BJ (cell line): ENCODE results near the gene SMAP2. TPM values are rescaled to one million over a fixed set of nuclear protein-coding genes. Genes with fewer than 3 reads are reported as not detected.

Source experiments
- CTCF ChIA-PET: fragments of 350-600 bp; formaldehyde crosslinking; extraction: SDS; loops from one replicate; lab custom pipeline; 2021; ENCODE audit warnings: antibody characterized with exemption, inconsistent platforms; lab: Yijun Ruan, JAX
- POLR2A ChIA-PET: fragments of 300-600 bp; sonication (Branson Sonifier 250); formaldehyde crosslinking; extraction: SDS; loops from one replicate; lab custom pipeline; 2021; ENCODE audit warnings: antibody characterized with exemption; lab: Charles Lee
- DNase-seq: peaks from one replicate; pipeline ENCODE4 v3.0.0-alpha.2; 2011; ENCODE audit warnings: low read depth
- H3K27me3 ChIP-seq: 2 replicates; pipeline ENCODE4 v1.6.0; 2011; ENCODE audit warnings: low read length; ENCODE audit not compliant: control insufficient read depth, insufficient read depth
- H3K36me3 ChIP-seq: 2 replicates; pipeline ENCODE4 v1.5.1; 2011; ENCODE audit warnings: low read length; ENCODE audit not compliant: control insufficient read depth, insufficient read depth
- H3K4me3 ChIP-seq: 2 replicates; pipeline ENCODE4 v1.5.1; 2011; ENCODE audit warnings: low read depth, mild to moderate bottlenecking, control low read depth, low read length
- polyA plus RNA-seq: library from polyadenylated mRNA; depleted of rRNA; stranded (reverse); fragments of >200 nt; gene quantifications from 2 replicates; pipeline ENCODE4 v1.2.3, GENCODE V29; 2011
- TF ChIP-seq, protein P1 (sequence below): IDR thresholded peaks from 2 replicates; pipeline ENCODE4 v1.5.1; 2011; ENCODE audit warnings: low read depth, mild to moderate bottlenecking, control low read depth, inconsistent platforms, low read length, moderate library complexity; ENCODE audit not compliant: insufficient read depth

SMAP2 gene
- polyA plus RNA-seq, 1 experiment, result 10.2 TPM

DNA sequence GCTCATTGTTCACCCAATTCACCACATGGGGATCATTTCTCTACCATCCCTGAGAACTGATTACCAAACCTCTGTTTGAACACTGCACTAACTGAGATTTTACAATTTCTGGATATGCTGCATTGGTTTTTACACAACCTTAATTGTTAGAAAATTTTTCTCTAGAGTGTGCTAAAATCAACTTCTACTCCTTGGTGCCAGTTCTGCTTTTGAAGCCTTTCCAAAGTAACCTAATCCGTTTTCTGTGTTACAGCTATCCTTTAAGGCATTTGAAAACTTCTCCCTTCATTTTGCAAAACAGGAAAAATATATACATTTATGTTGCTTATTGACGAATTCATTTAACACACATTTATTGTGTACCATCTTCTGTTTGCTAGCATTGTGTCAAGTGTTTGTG is 23.7 kb downstream of the SMAP2 start:
- Histone ChIP-seq H3K4me3 (no peak overlapping the region), H3K36me3 (no peaks in the 10 kb centered on the region), H3K27me3 (no peaks in the 10 kb centered on the region)
- ChIA-PET CTCF (interaction anchor here (0.9 to 2.2 kb wide), 4 partner anchors 59 to 253 kb away, joined by 3 to 9 read pairs (median 4); no protein-coding TSS in a partner anchor), POLR2A (no interaction called here)
- no peak for DNase-seq
- TF ChIP-seq, protein P1, sequence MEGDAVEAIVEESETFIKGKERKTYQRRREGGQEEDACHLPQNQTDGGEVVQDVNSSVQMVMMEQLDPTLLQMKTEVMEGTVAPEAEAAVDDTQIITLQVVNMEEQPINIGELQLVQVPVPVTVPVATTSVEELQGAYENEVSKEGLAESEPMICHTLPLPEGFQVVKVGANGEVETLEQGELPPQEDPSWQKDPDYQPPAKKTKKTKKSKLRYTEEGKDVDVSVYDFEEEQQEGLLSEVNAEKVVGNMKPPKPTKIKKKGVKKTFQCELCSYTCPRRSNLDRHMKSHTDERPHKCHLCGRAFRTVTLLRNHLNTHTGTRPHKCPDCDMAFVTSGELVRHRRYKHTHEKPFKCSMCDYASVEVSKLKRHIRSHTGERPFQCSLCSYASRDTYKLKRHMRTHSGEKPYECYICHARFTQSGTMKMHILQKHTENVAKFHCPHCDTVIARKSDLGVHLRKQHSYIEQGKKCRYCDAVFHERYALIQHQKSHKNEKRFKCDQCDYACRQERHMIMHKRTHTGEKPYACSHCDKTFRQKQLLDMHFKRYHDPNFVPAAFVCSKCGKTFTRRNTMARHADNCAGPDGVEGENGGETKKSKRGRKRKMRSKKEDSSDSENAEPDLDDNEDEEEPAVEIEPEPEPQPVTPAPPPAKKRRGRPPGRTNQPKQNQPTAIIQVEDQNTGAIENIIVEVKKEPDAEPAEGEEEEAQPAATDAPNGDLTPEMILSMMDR, result no peak

DNA sequence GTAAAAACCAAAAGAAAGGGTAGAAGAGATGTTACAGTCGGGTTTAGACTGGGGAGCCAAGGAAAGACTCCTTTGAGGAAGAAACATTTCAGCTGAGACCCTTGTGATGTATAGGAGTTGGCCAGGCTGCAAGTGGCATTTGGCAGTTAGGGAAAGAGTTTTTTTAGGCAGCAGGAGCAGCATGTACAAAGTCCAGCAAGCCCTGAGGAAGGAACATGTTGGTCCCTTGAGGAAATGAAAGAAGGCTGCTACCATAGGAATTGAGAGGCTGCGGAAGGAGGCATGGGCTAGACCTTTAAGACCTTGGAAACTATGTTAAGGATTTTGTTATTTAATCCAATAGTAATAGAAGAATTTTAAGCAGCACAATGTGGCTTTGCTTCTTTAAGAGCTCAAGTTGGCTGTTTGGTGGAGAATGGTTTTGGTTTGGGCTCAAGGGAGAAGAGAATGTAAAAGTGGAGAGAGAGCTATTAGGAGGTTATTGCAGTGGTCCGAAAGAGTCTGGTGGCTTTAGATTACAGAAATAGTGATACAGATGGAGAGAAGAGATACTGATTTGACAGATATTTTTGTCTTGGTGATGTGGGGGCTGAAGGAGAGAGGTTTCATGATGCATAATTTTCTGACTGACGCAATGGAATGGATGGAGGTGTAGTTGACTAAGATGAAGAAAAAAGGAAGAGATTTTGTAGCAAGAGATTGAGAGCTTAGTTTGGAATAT is 26.6 kb downstream of the SMAP2 start:
- TF ChIP-seq, protein P1, result no peak
- Histone ChIP-seq H3K36me3 (no peaks in the 10 kb centered on the region), H3K27me3 (no peaks in the 10 kb centered on the region), H3K4me3 (no peak overlapping the region)
- POLR2A ChIA-PET, result interaction anchor here (0.6 kb wide), 1 partner anchor 303 kb away, joined by 3 read pairs; the partner anchor contains the start of gene PPT1
- DNase-seq, result no peak
- CTCF ChIA-PET, result interaction anchor here (1.0 to 2.7 kb wide), 6 partner anchors 8 to 315 kb away, joined by 3 to 14 read pairs (median 4); no protein-coding TSS in a partner anchor

DNA sequence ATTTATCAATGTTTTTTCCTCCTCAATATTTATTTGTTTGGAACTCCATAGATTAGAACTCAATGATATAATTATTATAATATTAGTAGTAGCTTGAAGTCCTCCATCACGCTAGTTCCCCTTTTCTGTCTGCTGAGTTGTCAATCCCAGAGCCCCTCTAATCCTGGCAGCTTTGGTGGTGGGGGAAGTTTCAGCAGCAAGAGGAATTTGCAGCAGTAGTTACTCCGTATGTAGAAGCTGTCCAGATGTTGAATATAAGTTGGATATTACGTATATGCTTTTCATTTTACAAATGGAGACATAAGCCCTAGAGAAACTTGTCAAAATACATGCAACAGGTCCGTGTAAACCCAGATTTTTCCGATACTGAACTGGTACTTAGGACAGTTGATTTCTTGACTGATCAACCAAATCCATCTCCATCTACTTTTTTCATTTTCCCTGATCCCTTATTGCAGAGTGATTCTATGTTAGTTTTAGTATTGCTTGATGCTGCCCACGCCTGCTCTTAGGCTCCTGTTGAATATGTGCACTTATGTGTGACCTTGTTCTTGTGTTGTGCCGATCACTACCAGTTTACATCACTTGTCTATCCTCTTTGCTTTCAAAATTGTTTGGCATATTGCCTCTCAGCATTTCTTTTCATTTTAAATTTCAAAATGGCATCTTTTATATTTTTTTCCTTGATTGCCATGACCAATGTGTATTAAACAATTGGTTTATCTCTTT is 28.1 kb downstream of the SMAP2 start:
- Histone ChIP-seq H3K36me3 (no peaks in the 10 kb centered on the region), H3K27me3 (no peaks in the 10 kb centered on the region), H3K4me3 (no peak overlapping the region)
- no peak for DNase-seq
- ChIA-PET CTCF (interaction anchor here (1.4 to 2.7 kb wide), 3 partner anchors 64 to 317 kb away, joined by 3 to 14 read pairs (median 4); no protein-coding TSS in a partner anchor), POLR2A (no interaction called here)
- TF ChIP-seq, protein P1, result no peak

DNA sequence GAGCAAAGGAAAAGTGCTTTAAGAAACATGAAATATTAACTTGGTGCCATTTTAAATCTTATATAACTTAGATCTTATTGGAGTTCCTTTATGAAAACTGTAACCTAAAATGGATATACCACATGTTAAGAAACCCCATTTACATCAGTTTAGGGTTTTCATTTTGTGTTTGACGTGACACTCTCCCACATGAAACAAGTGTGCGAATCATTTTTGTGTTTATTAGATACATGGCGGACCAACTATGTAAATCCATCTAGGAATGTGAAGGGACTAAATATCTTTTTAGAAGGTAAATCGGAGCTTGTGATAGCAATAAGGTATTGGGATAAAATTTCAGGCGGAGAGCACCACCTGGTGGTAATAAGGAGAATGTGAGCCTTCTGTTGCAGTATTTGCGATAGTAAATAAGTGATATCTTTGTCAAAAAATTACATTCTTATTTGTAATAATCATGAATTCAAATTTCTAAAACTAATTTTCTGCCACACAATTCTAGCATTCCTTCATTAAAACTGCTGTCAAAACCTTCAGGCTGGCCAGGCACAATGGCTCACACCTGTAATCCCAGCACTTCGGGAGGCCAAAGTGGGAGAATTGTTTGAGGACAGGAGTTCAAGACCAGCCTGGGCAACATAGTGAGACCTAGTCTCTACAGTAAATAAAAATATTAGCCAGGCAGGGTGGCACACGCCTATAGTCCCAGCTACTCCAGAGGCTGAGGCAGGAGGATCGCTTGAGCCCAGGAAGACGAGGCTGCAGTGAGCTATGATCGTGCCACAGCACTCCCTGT is 31.3 kb downstream of the SMAP2 start:
- ChIA-PET CTCF (interaction anchor here (0.6 to 6.2 kb wide), 35 partner anchors 11 to 327 kb away, joined by 3 to 85 read pairs (median 4); partner anchors contain the start of gene RLF), POLR2A (no interaction called here)
- H3K36me3 ChIP-seq, result peaks cover 4% of the 10 kb centered on the region
- TF ChIP-seq, protein P1, result peak; percentile 78
- no peaks in the 10 kb centered on the region for H3K27me3 ChIP-seq
- no peak overlapping the region for H3K4me3 ChIP-seq
- no peak for DNase-seq
